ENCODE results near the gene MAN1C1.

MAN1C1 gene

GRCh38 chr1:25671929-25672328, 55.3 kb downstream of the MAN1C1 start:
- no peak overlapping the region for H3K4me2 ChIP-seq
- H3K36me3 ChIP-seq (ENCODE audit: insufficient read depth), result no peaks in the 10 kb centered on the region
- H3K9ac ChIP-seq, result no peak overlapping the region
- H3K4me3 ChIP-seq (IDR thresholded peaks at IDR 0.05; ENCODE audit: insufficient read depth, low read depth, low read length), result no peak overlapping the region
- H4K20me1 ChIP-seq (ENCODE audit: insufficient read depth), result 0 out of 2 replicates have a peak, but pooled peaks cover 2% of the 10 kb centered on the region
- H3K4me1 ChIP-seq (ENCODE audit: low read depth, poor library complexity, severe bottlenecking), result peaks cover 38% of the 10 kb centered on the region
- no peaks in the 10 kb centered on the region for H3K27me3 ChIP-seq (ENCODE audit: insufficient read depth, low read depth)
- no peak overlapping the region for H3K27ac ChIP-seq
- 0 out of 2 replicates have a peak, but pooled peaks cover 6% of the 10 kb centered on the region for H3K79me2 ChIP-seq (ENCODE audit: insufficient read depth, low read depth)
- no peak for TF ChIP-seq CTCF (conservative IDR thresholded peaks at IDR 0.05; ENCODE audit: low read depth, low read length)
- H2AFZ ChIP-seq (ENCODE audit: low read depth), result no peak overlapping the region

DNA sequence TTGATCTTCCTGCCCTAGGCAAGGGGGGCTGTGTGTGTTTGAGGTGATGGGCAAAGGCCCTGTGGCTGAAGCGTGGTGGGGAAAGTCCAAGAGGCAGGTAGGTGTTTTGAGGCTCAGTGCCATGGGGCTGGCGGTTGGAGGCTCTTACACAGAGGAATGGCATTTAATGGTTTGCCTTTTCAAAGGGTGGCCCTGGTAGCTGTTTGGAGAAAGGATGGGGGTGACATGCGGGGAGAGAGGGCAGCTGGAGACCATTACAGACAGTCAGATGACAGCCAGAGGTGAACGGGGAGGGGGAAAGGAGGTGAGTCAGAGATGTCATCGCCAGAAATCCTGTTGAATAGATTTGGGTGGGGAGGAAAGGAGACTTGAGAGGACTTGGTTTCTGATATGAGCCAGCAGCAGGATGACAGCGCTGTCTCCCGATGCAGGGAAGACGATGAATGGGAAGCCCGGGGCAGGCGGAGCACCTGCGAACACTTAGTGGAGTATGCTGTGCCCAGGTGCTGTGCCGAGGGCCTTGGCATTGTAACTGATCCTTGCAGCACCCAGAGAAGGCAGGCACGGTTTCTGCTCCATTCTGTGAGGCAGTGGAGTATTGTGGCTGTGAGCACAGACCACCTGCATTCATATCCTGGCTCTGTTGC, 56.3 kb downstream of the MAN1C1 start:
- H3K9ac ChIP-seq, result no peak overlapping the region
- peaks cover 8% of the 10 kb centered on the region; the same call in 1 of the 2 replicates for H3K79me2 ChIP-seq (ENCODE audit: insufficient read depth, low read depth)
- no peak overlapping the region for H3K4me3 ChIP-seq (IDR thresholded peaks at IDR 0.05; ENCODE audit: insufficient read depth, low read depth, low read length)
- no peak for TF ChIP-seq CTCF (conservative IDR thresholded peaks at IDR 0.05; ENCODE audit: low read depth, low read length)
- peaks cover 48% of the 10 kb centered on the region for H3K4me1 ChIP-seq (ENCODE audit: low read depth, poor library complexity, severe bottlenecking)
- no peak overlapping the region for H2AFZ ChIP-seq (ENCODE audit: low read depth)
- H4K20me1 ChIP-seq (ENCODE audit: insufficient read depth), result 0 out of 2 replicates have a peak, but pooled peaks cover 4% of the 10 kb centered on the region
- H3K27me3 ChIP-seq (ENCODE audit: insufficient read depth, low read depth), result no peaks in the 10 kb centered on the region
- no peak overlapping the region for H3K27ac ChIP-seq
- 0 out of 2 replicates have a peak overlapping the region, but pooled peaks have one; percentile 16 for H3K4me2 ChIP-seq
- H3K36me3 ChIP-seq (ENCODE audit: insufficient read depth), result no peaks in the 10 kb centered on the region

DNA sequence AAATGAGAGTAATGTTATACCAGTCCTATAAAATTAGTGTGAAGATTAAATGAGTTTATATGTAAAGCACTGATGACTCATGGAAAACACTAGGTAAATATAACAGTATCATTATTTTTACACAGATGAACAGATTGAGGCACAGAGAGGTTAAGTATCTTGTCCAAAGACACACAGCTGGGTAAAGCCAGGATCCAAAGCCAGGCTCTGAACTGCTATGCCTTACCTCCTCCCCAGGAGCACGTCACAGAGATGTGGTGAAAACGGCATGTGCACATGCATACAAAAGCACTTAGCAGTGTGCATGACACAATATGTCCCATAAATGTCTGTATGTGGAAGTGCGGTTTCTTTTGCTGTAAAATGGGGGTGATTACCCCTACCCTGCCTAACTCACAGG, 56.9 kb downstream of the MAN1C1 start:
- Histone ChIP-seq H3K36me3 (ENCODE audit: insufficient read depth) (no peaks in the 10 kb centered on the region), H3K4me1 (ENCODE audit: low read depth, poor library complexity, severe bottlenecking) (peaks cover 52% of the 10 kb centered on the region), H4K20me1 (ENCODE audit: insufficient read depth) (0 out of 2 replicates have a peak, but pooled peaks cover 4% of the 10 kb centered on the region), H2AFZ (ENCODE audit: low read depth) (no peak overlapping the region), H3K9ac (no peak overlapping the region), H3K27ac (no peak overlapping the region), H3K27me3 (ENCODE audit: insufficient read depth, low read depth) (no peaks in the 10 kb centered on the region), H3K79me2 (ENCODE audit: insufficient read depth, low read depth) (peaks cover 8% of the 10 kb centered on the region; the same call in 1 of the 2 replicates), H3K4me2 (peak overlapping the region; percentile 16; the same call in 1 of the 2 replicates), H3K4me3 (IDR thresholded peaks at IDR 0.05; ENCODE audit: insufficient read depth, low read depth, low read length) (no peak overlapping the region)
- TF ChIP-seq CTCF (conservative IDR thresholded peaks at IDR 0.05; ENCODE audit: low read depth, low read length), result no peak

GRCh38 chr1:25673962-25674806, 57.6 kb downstream of the MAN1C1 start:
- Histone ChIP-seq H2AFZ (ENCODE audit: low read depth) (no peak overlapping the region), H3K79me2 (ENCODE audit: insufficient read depth, low read depth) (peaks cover 8% of the 10 kb centered on the region; the same call in 1 of the 2 replicates), H3K4me3 (IDR thresholded peaks at IDR 0.05; ENCODE audit: insufficient read depth, low read depth, low read length) (no peak overlapping the region), H4K20me1 (ENCODE audit: insufficient read depth) (0 out of 2 replicates have a peak, but pooled peaks cover 4% of the 10 kb centered on the region), H3K27me3 (ENCODE audit: insufficient read depth, low read depth) (no peaks in the 10 kb centered on the region), H3K36me3 (ENCODE audit: insufficient read depth) (no peaks in the 10 kb centered on the region), H3K4me2 (peak overlapping the region; percentile 72; the same call in 1 of the 2 replicates), H3K27ac (no peak overlapping the region), H3K4me1 (ENCODE audit: low read depth, poor library complexity, severe bottlenecking) (peaks cover 58% of the 10 kb centered on the region), H3K9ac (no peak overlapping the region)
- no peak for TF ChIP-seq CTCF (conservative IDR thresholded peaks at IDR 0.05; ENCODE audit: low read depth, low read length)
